Activated CD4-positive, alpha-beta T cell treated with anti-CD3 and anti-CD28 coated beads, Interleukin-10, Interleukin-2, amounts not matched to agents 100 ng/mL and 50 ng/mL, durations not matched to agents 16 hours and 8 hours (primary cell): ENCODE results near the gene INPP5E.
"Not testable (repeated sequence)": the region's sequence is repeated elsewhere in the genome, so short reads cannot be mapped to it uniquely, and the experiment has no call there.

ENCODE experiments used
- DNase-seq: peaks from one replicate; pipeline ENCODE4 v3.0.0-alpha.2; 2020

INPP5E gene

DNA sequence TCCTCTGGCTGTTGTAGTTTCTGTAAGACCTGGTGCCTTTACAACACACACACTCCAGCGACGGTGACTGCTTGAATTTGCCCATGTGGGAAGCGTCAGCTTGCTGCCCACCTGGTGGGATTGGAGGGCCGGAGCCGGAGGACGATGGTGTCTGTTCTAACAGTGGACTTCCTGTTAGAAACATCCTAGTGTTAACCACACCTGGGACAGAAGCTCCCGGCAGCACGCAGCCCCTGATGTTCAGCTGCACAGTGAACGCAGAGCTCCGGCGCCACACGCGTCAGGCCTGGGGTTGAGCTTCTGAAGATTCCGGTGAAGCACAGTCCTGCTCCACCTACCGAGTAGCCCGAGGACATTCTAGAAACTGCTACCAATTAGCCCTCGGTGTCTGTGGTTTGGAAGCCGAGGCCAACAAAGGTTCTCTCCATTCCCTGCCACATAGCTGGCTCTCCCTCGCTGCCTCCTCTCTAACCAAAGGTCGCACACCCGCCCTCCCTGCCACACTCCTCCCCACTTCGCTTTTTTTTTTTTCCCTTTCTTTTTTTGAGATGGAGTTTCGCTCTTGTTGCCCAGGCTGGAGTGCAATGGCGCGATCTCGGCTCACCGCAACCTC, 14.8 kb downstream of the INPP5E start:
- no peak for DNase-seq

DNA sequence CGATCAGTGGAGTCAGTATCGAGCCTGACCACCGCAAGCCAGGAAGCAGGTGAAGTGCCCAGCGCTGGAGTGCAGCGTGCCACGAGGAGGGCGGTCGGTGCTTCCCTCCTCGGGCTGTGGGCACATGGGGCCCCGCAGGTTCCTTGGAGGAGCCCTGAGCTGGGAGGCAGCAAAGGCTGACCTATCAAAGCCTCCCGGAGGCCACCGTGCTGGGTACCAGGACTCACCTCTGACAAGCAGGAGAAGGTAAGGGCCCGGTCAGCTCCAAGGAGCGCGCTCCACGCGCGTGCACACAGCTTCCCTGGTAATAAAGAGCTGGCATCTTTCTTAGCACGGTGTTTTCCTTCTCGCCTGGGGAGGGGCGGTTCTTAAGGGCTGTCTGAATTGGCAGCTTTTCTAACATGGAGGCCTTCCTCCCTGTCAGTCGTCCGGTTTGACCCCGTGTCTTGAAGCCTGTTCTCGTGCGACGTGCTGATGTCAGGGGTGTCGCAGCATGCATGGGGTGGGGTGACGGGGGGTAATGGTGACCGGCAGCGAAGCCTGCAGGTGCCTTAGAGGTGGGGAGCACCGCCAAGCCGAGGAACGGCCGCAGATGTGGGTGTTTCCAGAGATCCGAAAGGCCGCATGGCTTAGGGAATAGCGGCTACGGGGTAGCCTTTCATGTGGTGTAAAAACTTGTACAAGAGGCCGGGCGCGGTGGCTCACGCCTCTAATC, 16.1 kb downstream of the INPP5E start:
- no peak for DNase-seq

DNA sequence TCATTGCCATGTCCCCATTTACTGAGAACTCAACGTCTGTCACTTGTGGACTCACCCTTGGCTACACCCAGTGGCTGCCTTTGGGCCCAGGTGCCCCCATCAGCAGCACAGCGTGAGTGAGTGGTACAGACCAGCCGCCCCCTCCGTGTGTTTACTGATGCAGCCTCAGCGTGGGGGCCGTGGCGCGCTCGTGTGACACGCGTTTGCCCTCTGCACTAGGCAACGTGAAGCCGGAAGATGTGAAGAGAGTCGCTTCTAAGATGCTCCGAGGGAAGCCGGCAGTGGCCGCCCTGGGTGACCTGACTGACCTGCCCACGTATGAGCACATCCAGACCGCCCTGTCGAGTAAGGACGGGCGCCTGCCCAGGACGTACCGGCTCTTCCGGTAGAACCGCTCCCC, 16.8 kb downstream of the INPP5E start:
- no peak for DNase-seq

DNA sequence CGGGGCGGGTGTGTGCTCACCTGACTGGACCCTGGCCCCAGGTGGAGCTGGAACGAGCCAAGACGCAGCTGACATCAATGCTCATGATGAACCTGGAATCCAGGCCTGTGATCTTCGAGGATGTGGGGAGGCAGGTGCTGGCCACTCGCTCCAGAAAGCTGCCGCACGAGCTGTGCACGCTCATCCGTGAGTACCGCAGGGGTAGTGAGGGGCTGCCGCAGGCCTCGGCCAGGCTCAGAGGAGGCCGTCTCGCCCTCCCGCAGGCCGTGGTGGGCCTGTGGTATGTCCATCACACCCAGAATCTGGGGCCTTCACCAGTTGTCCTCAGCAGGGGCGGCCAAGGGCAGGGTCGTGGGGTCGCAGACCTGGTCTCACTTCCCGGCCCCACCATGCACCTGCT, 17.9 kb downstream of the INPP5E start:
- DNase-seq, result no peak

DNA sequence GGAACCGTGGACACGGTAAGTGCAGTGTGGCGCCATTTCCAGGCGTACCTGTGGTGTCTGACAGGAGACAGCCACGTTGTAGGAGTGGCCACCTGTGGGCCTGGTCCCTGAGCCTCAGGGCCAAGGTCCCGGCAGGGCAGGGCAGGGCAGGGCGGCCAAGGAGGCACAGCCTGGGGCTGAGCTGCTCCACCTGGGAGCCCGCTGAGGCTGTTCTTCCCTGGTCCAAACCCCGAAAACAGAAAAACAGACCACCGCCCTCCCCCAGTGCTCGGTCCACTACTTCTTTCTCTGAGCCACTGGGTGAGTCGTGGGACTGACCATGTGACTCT, 20.6 kb downstream of the INPP5E start:
- no peak for DNase-seq

DNA sequence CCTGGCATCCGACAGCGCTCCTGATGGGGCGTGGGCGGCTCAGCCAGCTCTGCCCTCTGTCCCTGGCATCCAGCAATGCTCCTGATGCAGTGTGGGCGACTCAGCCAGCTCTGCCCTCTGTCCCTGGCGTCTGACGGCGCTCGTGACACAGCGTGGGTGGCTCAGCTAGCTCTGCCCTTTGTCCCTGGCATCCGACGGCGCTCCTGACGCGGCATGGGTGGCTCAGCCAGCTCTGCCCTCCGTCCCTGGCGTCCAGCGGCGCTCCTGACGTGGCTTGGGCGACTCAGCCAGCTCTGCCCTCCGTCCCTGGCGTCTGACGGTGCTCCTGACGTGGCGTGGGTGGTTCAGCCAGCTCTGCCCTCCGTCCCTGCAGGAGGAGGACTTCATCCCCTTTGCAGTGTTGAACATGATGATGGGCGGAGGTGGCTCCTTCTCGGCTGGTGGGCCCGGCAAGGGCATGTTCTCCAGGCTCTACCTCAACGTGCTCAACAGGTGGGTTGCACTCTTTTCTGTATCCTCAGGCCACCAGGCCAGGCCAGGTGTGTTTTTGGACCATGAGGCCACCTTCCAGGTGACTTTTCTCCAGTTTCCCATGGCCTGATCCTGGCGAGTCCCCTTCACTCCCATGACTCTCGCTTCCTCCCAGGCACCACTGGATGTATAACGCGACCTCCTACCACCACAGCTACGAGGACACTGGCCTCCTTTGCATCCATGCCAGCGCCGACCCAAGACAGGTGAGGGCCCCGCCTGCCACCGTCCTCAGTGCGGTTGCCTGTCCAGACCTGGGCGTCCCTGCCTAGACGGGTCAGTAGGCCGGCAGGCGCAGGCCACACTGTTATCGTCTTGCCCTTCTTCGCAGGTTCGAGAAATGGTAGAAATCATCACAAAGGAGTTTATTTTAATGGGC, 21.2 kb downstream of the INPP5E start:
- no peak for DNase-seq

DNA sequence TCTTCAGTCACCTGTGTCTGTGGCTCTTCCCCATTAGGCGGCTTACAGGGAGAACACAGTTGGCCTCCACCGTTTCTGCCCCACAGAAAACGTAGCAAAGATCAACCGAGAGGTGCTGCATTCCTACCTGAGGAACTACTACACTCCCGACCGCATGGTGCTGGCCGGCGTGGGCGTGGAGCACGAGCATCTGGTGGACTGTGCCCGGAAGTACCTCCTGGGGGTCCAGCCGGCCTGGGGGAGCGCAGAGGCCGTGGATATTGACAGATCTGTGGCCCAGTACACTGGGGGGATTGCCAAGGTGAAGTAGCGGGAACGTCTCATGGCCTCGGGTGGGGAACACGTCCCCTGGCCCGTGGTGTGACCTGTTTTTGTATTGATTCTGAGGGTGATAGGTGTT, 22.7 kb downstream of the INPP5E start:
- no peak for DNase-seq

DNA sequence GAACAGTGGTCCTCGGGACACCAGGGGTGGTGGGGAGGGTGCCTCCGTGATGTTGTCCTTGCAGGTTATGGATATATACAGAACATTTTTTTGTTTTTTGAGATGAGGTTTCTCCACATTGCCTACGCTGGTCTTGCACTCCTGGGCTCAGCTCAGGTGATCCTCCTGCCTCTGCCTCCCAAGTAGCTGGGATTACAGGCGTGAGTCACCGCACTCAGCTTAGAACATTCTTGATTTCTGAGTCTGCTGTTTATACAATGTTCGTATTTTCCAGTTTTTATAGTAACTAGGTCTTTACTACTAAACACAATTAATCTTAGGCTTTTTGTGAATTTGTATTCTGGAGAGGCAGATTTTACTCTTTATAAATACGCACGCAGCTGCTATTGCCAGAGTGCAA, 23.2 kb downstream of the INPP5E start:
- no peak for DNase-seq

DNA sequence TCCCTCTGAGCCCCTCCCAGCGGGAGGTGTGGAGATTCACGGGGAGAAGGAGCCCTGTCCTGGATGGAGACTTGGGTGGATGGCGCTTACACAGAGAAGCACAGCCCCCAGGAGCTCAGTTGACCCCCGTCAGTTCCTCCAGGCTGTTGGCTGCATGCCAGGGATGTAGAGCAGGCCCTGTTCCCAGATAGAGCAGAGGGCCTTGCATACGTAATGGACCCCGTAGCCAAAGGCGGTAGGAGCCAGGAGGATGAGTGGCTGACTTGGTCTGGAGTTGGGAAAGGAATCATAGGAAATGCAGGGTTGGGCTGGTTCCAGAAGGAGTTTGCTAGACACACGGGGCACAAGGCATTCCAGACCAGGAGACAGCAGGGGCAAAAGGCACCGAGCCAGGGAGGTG, 26.7 kb downstream of the INPP5E start:
- DNase-seq, result no peak

DNA sequence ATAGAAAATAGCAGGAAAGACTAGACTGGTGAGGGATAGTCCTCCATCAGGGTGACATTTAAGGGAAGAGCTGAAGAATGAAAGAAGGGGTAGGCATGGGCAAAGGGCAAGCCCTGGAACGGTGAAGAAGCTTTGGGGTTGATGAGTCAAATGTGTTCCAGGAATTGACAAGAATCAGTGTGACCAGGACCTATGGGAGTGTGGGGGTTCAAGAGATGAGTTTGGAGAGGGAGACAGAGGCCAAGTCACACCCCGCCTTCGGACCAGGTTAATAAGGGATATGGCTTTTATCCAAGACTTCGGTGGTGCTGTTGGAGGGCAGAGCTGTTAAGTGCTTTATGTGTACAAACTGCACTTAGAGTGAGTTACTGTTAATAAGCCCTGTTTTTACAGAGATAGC, 28.3 kb downstream of the INPP5E start:
- DNase-seq, result peak; percentile 25

DNA sequence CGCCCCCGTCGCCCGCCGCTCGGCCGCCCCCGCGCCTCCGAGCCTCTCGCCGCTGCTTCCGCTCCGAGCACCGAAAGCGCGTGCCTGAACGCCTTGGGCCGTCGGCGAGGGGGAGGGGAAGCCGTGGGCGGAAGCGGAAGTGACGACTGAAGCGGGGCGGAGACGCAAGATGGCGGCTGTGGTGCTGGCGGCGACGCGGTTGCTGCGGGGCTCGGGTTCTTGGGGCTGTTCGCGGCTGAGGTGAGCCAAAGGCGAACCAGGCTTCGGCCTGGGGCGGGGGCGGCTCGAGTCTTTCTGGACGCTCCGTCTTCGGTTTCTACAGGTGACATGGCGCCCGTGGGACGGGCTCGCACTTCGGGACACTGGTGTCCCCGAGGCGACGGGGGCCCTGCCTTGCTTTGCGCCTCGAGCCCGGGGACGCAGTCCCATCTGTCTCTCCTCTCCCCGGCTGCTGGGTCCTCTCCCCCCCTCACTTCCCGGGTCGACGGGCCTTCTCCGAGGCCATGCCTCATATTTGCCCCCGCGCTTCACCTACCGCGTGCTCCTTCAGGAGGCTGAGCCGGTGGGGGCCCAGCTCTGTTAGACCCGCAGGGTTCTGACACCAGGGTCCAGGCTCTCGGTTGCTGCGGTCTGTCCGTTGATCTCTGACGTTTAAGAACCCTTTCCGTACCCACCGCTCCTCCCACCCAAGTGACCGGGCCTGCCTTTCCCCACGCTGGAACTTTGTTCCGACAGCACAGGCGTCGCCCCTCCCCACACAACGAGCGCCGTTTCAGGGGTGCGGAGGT, 29.0 kb downstream of the INPP5E start, which contains the start of the genes ENTR1 and PMPCA:
Gene ENTR1 (minus strand): TSS at position 115 of the 788 bp plus-strand sequence. CDS start 217 bp downstream, outside the sequence.
Gene PMPCA (plus strand): TSS at position 159 of the 788 bp plus-strand sequence. CDS start 11 bp downstream, at position 170.
- DNase-seq, result peak; percentile 95

DNA sequence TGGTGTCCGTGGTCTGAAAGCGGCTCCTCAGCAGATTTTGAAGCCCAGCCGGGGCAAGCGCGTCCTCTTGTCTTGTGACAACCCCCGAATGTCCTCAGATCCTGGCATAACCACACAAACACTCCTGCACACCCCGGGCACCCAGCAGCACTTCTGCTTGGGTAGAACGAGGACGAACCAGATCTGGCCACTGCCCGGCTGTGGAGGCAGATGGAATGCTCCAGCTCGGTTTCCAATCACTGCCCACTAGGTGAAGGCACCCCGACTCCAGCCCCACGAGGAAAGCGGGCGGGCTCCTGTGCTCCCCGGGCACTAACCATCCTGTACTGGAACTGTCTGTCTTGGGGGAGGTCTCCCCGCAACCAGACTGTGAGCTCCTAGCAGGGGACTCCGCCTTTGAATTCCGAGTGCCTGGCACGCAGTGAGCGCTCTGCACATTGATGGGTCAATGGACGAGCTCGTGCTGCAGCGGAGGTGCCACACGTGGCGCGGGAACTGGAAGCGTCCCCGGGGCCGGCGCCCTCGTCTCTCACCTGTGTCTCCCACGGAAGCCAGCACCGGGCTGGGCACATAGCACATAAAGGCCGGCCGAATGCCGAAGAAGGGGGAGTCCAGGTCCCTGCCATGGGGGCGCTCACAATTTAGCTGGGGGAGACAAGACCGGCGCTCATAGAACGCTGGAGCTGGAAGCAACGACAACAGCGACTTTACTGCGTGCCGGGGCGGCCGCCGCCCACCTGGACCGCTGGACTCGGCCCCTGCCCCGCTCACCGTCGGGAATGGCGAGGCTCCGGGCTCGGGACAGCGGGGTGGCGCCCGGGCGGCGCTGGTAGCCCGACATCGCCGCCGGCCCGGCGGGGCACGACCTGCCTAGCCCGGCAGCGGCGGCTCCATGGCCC, 29.8 kb downstream of the INPP5E start:
- DNase-seq, result peak; percentile 54

DNA sequence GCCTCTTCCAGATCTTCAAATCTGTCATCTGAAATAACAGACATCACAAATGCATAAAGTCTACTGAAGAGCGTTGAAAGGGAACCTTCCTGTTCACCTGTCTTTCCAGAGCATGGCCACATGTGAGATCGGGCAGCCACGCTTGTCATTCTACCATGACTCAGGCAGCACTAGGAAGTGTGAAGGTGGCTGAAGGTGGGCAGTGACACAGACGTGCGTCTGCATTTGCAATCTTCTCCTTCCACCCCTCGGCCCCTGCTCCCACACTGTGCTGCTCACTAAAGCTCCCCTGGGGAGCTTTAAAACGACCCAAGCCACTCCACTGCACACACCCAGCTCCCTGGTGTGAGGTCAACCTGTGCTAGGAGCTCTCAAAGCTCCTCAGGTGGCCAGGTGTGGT, 31.7 kb downstream of the INPP5E start:
- DNase-seq, result peak; percentile 56

DNA sequence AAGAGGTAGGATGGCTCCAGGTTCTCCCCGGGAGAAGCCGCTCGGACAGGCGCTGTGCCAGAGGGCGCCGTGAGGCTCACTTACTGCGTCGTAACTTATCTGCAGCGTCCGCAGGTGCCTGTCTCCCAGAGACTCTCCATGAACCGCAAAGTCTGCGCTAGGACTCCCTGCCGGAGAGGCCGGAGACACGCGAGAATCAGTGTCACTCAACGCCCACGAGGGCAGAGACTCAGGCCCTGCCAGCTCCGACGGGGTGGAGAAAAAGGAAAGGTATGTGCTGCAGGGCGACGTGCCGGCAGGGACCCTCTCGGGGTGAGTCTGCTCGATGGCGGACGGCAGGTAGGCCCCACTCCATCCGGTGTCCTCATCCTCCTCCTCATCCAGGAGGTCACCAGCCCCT, 32.6 kb downstream of the INPP5E start:
- not testable (repeated sequence) for DNase-seq

DNA sequence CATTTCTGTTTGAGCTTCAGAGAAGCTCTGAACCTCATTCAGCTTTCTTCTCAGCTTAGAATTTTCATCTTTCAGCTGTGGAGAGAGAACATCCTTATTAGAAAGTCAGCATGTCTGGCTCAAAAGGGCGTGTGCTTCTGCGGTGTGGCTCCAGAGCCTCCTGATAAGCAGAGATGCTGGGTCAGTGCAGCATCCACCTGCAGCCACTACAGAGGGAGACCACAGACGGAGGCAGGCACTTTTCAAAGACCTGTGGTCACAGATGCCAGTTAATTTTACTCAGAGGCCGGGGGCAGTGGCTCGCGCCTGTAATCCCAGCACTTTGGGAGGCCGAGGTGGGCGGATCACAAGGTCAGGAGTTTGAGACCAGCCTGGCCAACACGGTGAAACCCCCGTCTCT, 33.7 kb downstream of the INPP5E start:
- DNase-seq, result not testable (repeated sequence)

DNA sequence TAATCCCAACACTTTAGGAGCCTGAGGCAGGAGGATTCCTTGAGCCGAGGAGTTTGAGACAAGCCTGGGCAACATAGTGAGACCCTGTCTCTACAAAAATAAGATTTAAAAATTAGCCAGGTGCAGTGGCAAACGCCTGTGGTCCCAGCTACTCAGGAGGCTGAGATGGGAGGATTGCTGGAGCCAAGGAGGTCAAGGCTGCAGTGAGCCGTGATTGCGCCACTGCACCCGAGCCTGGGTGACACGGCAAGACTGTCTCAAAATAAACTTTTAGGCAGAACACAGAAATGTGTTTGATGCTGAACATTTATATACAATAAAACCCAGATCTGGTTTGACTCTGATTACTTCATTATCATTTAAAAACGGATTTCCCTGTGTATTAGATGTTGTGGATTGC, 34.2 kb downstream of the INPP5E start:
- no peak for DNase-seq

DNA sequence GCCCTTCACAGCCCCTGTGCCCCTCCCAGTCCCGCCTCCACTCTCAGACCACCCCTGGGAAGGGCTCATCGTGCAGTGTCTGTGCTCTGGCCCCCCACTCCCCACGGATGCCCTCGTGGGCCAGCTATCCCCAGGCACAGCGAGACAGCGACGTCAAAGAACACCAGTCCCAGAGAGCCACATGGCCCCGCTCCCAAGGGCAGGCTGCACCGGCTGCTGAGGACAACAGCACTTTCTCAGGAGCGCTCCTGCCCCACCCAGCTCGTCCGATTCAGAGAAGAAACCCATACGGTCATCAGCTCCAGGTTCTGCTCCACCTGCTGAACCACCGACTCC, 34.9 kb downstream of the INPP5E start:
- DNase-seq, result no peak

DNA sequence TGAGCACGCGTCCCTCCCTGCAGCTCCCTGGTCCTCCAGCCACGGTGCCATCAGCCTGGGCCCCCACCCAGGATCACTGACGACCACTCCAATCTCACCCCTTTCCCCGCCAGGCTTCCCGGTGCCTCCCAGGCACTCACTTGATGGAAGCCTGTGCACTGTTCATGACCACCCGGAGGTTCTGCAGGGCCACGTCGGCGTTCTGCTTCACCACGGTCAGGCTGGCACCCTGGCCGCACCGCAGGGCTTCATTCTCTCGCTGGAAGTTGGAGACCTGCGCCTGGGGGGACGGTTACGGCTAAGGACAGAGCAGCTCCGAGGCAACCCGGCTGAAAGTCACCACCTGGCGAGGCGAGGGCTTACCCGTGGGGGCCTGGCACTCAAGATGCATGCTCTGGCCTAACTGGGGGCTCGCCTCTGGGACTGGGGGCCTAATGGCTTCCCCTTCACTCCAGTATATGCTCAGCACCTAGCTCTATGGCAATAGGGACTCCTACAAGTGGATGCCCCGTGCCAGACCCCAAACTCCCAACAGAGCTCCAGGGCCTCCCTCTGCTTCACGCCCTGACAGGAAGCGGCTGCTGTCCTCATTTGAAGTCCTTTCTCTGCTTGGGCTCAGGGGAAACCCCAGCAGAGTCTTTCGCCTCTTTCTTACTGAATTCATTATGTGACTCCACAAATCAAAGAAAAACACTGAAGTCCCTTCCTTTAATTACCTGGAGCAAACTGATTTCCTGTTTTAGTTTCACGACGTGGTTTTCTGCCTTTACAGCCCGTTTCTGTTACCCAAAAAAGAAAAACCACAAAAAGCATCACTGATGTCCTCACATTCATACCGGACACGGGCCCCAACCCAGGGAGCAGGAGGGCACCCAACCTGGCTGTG, 35.5 kb downstream of the INPP5E start:
- peak; percentile 79 for DNase-seq

DNA sequence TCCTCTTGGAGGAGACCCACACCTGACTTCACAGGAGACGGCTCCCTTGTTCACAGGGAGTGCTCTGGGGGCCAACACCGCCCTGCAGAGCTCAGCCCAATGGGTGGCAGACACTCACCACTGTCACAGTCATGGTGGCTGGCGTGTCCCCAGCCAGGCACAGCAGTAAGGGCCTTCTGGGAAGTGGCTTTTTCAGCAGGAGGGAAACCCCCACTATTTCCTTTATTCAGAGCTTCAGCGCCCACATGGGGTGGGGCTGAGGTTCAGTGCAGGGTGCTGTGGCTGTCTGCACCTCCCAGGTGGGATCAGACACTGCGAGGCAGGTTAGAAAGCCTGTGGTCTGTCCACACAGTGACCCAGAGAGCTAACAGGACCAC, 36.1 kb downstream of the INPP5E start:
- DNase-seq, result peak; percentile 88

DNA sequence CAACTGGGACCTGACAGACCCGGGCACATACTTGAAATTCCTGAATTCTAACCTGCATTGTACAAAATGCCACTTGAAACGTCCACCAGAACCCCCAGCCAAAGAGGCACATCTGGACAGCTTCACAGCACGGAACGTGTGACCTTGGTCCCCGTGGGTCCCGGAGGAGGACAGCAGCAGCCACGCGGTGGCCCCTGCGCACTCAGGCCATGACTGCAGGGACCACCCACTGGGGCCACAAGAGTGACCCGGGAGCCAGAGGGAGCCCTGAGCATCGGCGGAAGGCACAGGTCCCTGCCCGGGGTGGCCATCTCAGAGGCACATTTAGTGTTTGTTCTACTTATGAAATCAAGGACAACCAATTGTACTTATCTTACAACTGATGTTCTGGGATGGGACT, 37.6 kb downstream of the INPP5E start:
- DNase-seq, result no peak
